Activated CD4-positive, alpha-beta T cell treated with anti-CD3 and anti-CD28 coated beads, Interleukin-10, Interleukin-2, amounts not matched to agents 100 ng/mL and 50 ng/mL, durations not matched to agents 16 hours and 8 hours (primary cell): ENCODE measurements around the gene NDUFB11.

Experiments used
- DNase-seq: peaks from one replicate; pipeline ENCODE4 v3.0.0-alpha.2; 2020

NDUFB11 gene

DNA sequence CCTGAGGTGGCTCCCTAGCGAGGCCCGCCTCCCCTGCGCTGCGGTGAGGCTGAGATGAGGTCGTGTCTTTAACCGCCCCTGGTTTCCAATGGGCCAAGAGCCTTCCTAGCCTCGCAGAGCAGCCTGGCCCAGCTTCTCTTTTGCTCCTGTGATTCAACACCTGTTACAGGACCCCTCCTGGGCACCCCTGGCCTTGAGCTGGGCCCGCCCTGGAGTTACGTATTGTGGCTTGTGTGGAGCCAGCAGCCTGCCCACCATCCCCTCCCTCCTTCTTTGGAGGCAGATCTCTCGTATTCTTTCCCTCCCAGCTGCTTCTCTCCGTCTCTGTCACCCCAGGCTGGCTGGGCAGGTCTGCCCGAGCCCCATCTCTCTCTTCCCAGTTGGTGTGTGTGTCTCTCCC, 29.9 kb upstream of the NDUFB11 start:
- DNase-seq = no peak

- no peak for DNase-seq
These were observed 28.7 kb upstream of the NDUFB11 start for GRCh38 chrX:47172971-47173792.

DNA sequence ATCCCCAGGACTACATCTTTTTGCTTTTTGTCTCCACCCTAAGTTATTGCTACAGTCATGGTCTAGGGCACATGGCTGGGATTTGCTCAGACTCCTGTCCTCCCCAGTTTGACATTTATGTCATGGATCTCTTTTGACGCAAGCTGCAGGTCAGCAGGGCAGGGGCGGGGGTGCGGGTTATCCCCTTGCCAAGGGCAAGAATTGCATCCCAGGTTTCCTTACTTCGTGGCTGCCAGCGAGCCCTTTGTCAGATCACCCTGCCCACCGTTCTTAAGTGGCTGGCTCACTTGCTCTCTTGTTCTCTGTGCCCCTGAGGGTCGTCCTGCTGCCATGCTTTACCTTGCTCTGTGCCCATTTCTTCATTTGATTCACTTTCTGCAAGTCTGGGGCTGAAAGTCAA, 28.0 kb upstream of the NDUFB11 start:
- DNase-seq = no peak

DNA sequence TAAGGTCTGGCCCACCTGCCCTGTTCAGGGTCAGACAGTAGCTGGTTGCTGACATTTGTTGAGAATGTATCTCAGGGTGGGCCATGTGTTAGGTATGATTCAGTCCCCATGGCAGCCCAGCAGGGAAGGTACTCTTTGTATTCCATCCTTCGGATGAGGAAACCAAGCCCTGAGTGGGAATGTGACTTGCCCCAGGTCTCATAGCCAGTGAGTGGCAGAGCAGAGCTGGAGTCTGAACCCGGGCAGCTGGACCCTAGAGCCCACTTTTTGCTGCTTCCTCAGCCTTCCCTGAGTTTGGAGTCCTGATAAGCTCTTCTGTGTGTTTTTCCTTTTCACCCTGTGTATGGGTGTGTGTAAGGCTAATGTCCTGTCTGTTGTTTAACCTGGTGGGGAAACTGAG, 27.5 kb upstream of the NDUFB11 start:
- DNase-seq = no peak

DNA sequence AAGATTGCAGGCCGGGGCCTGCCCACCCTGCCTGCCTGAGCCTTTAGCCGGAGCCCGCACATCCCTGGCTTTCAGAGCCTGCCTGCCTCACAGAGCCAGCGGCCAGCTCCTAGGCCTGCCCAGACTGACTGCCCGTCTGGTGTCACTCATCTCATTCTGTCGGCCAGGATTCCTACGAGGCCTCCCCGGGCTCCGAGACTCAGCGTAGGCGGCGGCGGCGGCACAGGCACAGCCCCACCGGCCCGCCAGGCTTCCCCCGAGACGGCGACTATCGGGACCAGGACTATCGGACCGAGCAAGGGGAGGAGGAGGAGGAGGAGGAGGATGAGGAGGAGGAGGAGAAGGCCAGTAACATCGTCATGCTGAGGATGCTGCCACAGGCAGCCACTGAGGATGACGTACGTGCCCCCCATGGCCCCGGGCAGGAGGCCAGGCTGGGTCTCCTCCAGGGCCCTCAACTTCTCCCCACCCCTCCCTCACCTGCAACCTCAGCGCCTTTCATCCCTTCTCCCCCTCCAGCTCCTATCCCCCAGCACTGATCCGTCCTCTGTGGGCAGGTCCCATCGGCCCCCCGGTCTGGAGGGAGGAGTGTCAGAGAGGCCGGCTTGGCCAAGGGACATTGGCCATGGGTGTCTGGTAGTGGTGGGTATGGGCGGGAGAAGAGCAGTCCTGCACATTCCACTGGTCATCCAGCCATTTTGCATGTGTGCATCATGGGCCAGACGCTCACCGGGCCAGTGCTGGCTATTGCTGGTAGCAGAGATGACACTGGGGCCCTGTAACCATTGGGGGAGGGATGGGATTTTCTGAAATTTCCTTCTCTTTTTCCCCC, 26.6 kb upstream of the NDUFB11 start:
- no peak for DNase-seq

- DNase-seq = no peak
These were observed 25.4 kb upstream of the NDUFB11 start for GRCh38 chrX:47169726-47170515.

DNA sequence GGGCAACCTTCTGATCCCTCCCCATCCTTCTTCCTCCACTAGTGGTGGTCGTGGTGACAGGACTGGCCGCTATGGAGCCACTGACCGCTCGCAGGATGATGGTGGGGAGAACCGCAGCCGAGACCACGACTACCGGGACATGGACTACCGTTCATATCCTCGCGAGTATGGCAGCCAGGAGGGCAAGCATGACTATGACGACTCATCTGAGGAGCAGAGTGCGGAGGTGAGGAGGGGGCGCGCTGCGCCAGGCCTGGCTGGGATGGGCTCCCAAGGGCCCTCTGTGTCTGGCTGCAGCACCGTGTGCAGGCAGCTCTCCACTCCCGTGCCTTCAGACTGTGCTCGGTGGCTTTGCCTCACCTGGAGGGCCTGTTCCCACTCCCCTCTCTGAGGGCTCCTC, 24.8 kb upstream of the NDUFB11 start:
- no peak for DNase-seq

GRCh38 chrX:47168495-47169073, 24.1 kb upstream of the NDUFB11 start:
- DNase-seq = no peak

GRCh38 chrX:47166126-47166525, 21.6 kb upstream of the NDUFB11 start:
- no peak for DNase-seq

GRCh38 chrX:47164420-47164819, 19.9 kb upstream of the NDUFB11 start:
- no peak for DNase-seq

DNA sequence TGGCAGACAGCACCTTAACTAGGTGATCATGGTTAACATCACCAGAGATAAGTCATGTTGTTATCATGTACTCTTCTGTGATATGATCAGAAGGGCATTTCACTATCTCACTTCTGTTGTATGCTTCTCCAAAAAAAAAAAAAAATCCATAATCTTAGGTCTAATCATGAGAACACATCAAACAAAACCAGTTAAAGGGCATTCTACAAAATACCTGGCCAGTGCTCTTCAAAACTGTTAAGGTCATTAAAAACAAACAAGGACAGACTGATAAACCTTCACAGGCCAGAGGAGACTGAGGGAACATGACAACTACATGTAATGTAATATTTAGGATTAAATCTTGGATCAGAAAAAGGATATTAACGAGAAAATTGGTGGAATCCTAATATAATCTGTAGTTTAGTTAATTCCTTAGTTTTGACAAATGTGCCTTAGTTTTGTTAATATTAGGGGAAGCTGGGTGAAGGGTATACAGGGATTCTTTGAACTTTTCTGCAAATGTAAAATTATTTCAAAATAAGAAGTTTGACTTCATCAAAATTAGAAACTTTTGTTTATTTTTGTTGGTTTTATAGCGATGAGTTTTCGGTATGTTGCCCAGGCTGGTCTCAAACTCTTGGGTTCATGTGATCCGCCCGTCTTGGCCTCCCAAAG, 18.6 kb upstream of the NDUFB11 start:
- no peak for DNase-seq

DNA sequence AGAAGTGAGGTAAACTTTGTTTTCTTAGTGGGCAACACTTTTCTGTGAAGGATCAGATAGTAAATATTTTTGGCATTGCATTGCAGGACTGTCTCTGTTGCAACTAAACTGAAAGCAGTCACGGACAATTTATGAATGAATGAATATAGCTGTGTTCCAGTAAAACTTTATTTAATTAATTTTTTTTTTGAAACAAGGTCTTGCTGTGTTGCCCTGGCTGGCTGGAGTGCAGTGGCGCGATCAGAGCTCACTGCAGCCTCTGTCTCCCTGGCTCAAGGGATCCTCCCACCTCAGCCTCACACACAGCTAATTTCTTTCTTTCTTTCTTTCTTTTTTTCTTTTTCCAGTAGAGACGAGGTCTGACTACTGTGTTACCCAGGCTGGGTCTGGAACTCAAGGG, 16.3 kb upstream of the NDUFB11 start:
- DNase-seq = no peak

GRCh38 chrX:47158781-47159180, 14.3 kb upstream of the NDUFB11 start:
- no peak for DNase-seq

DNA sequence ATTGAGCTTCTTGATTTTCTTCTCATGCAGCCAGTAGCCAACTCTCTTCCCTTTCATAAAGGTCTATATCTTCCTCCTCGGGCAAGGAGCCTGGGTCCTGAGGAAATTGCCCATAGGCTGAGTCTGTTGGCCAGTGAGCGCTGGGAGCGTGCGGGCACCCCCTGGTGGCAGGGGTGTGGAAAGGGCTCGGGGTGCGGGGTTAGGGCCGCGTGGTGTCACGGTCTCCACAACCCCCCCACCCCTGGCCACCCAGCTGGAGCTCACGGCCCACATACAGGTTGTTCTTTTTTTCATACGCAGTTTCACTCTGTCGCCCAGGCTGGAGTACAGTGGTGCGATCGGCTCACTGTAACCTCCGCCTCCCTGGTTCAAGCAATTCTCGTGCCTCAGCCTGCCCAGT, 13.6 kb upstream of the NDUFB11 start:
- DNase-seq = no peak

DNA sequence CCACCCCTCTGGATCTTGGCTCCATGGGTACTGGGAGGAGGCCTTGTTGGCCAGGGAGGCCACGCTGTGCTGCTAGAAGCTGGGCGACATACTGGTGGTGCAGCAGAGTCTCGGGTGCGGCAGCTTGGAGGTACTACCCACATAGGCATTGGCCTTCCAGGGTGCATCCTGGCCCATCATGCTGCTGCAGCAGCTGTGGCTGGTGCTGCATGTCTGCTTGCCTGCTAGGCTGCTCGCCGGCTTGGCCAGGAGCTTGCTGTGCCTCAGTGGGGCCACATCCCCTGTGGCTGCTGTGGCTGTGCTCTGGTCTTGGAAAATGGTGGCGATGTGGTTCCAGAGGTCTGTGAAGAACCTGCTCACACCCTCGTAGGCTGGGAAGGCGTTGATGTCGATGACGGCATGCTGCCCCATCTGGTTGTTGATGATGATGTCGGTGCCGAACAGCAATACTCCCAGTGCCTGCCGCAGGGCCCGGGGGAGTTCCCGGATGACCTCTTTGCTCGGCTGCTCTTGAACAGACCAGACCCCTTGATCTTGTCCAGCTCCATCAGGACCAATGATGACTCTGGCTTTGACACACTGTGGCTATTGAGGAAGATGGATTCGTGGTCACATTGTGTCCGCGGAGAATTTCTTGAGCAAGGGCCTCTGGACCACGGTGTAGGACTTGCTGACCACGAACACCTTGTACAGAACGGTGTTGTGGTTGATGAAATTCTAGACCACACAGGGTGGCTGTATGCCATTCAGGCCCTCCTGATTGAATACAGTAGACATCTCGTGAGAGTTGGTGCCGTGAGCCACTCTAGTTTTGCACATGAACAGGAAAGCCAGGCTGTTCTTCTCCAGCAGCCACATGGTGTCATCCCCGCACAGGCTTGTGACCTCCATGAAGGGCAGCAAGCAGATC, 12.4 kb upstream of the NDUFB11 start:
- DNase-seq = peak; percentile 14

DNA sequence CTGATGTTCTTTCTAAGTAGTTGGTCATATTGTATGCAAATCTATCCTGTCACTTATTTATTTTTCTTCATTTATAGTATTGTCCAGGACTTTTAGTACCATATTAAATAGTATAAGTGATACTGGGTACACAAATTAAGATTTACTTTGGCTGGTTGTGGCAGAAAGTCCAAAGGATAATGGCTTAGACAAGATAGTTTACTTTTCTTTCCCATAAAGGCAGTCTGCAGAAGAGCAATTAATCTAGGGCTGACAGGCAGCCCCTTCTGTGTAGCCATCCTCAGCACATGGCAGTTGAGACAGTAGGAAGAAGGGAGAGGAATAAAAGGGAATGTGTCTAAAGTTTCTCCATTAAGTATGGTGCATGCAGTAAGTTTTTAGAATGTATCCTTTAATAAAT, 6.9 kb upstream of the NDUFB11 start:
- no peak for DNase-seq

GRCh38 chrX:47148946-47149345, 4.4 kb upstream of the NDUFB11 start:
- DNase-seq = peak; percentile 35

GRCh38 chrX:47146936-47147859, 2.7 kb upstream of the NDUFB11 start:
- no peak for DNase-seq

DNA sequence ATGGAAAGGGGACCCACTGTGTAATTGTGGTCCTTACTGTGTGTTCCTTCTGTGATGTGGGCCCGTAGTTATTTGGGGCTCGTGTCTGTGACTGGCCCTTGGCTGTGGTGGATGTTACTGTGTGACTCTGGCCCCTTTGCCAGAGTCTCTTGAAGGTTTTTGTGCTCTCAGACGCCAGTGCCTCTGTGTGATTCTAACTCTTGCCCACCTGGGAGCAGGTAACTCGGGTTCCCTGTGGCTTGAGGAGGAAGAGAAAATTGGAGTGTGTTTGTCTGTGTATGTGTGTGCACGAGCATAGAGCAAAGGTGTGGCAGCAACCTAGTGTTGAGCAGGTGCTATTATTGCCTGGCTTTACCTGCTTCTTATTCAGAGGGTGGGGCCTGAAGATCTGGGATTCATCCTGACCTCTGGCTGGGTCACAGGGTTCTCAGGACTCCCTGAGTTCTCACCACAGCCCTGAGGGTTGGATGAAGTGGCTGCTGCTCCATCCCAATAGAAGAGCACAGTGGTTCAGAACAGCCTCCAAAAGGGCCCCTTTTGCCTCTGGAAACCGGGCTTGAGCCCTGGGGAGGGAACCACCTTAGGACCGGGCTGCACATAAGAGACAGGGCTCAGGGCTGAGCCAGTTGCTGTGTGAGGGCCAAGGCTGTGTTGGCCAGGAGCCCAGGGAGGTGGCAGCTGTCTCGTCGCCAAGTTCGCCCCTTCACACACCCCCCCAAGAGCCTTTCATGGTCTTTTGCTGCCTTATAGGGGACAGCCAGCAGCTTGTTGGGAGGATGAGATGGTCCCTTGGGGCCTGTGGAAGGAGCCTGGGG, 1.8 kb upstream of the NDUFB11 start:
- no peak for DNase-seq
